Skeletal muscle tissue (tissue), 4 donors: ENCODE data around the gene LMF2. TPM values are rescaled to one million over a fixed set of nuclear protein-coding genes. Genes with fewer than 3 reads are reported as not detected.
A peak's percentile ranks its signal among the peaks of the same experiment; 100 is the strongest.

ENCODE experiments used
- H3K27ac ChIP-seq: one replicate; pipeline ENCODE4 v1.7.0; 2013; ENCODE audit warnings: mild to moderate bottlenecking, low read depth, low read length, inconsistent platforms
- H3K27me3 ChIP-seq, 3 donors: one replicate each; pipeline ENCODE4 v1.7.0; 2013; ENCODE audit warnings: low read length in 3 of 3; ENCODE audit not compliant: control insufficient read depth in 3 of 3, insufficient read depth in 3 of 3
- H3K36me3 ChIP-seq, 3 donors: one replicate each; pipeline ENCODE4 v1.7.0; 2013; ENCODE audit warnings: low read length in 3 of 3; ENCODE audit not compliant: control insufficient read depth in 3 of 3, insufficient read depth in 3 of 3
- H3K4me1 ChIP-seq, 3 donors: one replicate each; pipeline ENCODE4 v1.7.0; 2013; ENCODE audit warnings: low read length in 3 of 3, mild to moderate bottlenecking in 3 of 3; ENCODE audit not compliant: control insufficient read depth in 3 of 3, insufficient read depth in 3 of 3
- H3K4me3 ChIP-seq, 3 donors: one replicate each; pipeline ENCODE4 v1.7.0; 2013; ENCODE audit warnings: low read length in 3 of 3
- H3K9ac ChIP-seq, 3 donors: one replicate each; pipeline ENCODE4 v1.7.0; 2013; ENCODE audit warnings: low read length in 3 of 3, mild to moderate bottlenecking in 3 of 3, moderate library complexity in 2 of 3, low read depth in 1 of 3
- H3K9me3 ChIP-seq, 3 donors: one replicate each; pipeline ENCODE4 v1.7.0; 2013; ENCODE audit warnings: low read length in 3 of 3; ENCODE audit not compliant: control insufficient read depth in 3 of 3
- total RNA-seq: library from RNA; depleted of rRNA; stranded (reverse); fragments of >200 nt; gene quantifications from one replicate; pipeline ENCODE4 v1.2.3, GENCODE V29; 2014
- donor health status: Osteomylitis.

LMF2 gene
- total RNA-seq, 1 donor from 2014 or later, result 12.5 TPM

GRCh38 chr22:50529416-50529896 lies 22.0 kb upstream of the LMF2 start:
- peaks cover 30 to 60% (median 45%) of the 10 kb centered on the region in 3 donors for H3K27me3 ChIP-seq

GRCh38 chr22:50528682-50529415 lies 21.3 kb upstream of the LMF2 start:
- H3K9me3 ChIP-seq, result no peaks in the 10 kb centered on the region
- H3K27ac ChIP-seq, result peak overlapping the region; percentile 93
- peaks cover 30 to 57% (median 39%) of the 10 kb centered on the region in 3 donors for H3K27me3 ChIP-seq
- peak overlapping the region in 2 of 3 donors; percentile 73 to 74 for H3K9ac ChIP-seq
- peaks cover 2 to 6% (median 4%) of the 10 kb centered on the region in 3 donors for H3K36me3 ChIP-seq
- H3K4me1 ChIP-seq, result peaks cover 20 to 65% (median 48%) of the 10 kb centered on the region in 3 donors
- peak overlapping the region; percentile 15 to 75 (median 68) for H3K4me3 ChIP-seq

More at GRCh38 chr22:50529416-50529896, 22.0 kb upstream of the LMF2 start:
- peaks cover 15 to 59% (median 43%) of the 10 kb centered on the region in 3 donors for H3K4me1 ChIP-seq
- peak overlapping the region in 2 of 3 donors; percentile 73 to 74 for H3K9ac ChIP-seq
- no peaks in the 10 kb centered on the region for H3K9me3 ChIP-seq
- H3K27ac ChIP-seq, result peak overlapping the region; percentile 93
- H3K4me3 ChIP-seq, result peak overlapping the region; percentile 56 to 75 (median 68)
- peaks cover 0 to 1% (median 0%) of the 10 kb centered on the region in 3 donors for H3K36me3 ChIP-seq

GRCh38 chr22:50527921-50528681 lies 20.6 kb upstream of the LMF2 start:
- H3K4me1 ChIP-seq, result peaks cover 21 to 66% (median 48%) of the 10 kb centered on the region in 3 donors
- H3K27ac ChIP-seq, result peak overlapping the region; percentile 93
- H3K4me3 ChIP-seq, result no peak overlapping the region

GRCh38 chr22:50526834-50527801 lies 19.6 kb upstream of the LMF2 start:
- H3K4me1 ChIP-seq, result peaks cover 21 to 63% (median 43%) of the 10 kb centered on the region in 3 donors
- peak overlapping the region; percentile 57 to 88 (median 65) for H3K9ac ChIP-seq
- H3K36me3 ChIP-seq, result peaks cover 18 to 21% (median 20%) of the 10 kb centered on the region in 3 donors
- H3K9me3 ChIP-seq, result no peaks in the 10 kb centered on the region
- H3K4me3 ChIP-seq, result peak overlapping the region; percentile 48 to 84 (median 83)
- H3K27me3 ChIP-seq, result peaks cover 23 to 47% (median 28%) of the 10 kb centered on the region in 3 donors
- peak overlapping the region; percentile 79 for H3K27ac ChIP-seq

More at GRCh38 chr22:50527921-50528681, 20.6 kb upstream of the LMF2 start:
- no peaks in the 10 kb centered on the region for H3K9me3 ChIP-seq
- no peak overlapping the region for H3K9ac ChIP-seq
- peaks cover 30 to 52% (median 34%) of the 10 kb centered on the region in 3 donors for H3K27me3 ChIP-seq
- H3K36me3 ChIP-seq, result peaks cover 9 to 13% (median 12%) of the 10 kb centered on the region in 3 donors

- Histone ChIP-seq H3K9me3 (no peaks in the 10 kb centered on the region), H3K36me3 (peaks cover 24 to 28% (median 26%) of the 10 kb centered on the region in 3 donors), H3K27ac (peak overlapping the region; percentile 79), H3K4me1 (peaks cover 21 to 59% (median 41%) of the 10 kb centered on the region in 3 donors), H3K27me3 (peaks cover 17 to 40% (median 22%) of the 10 kb centered on the region in 3 donors), H3K9ac (peak overlapping the region; percentile 57 to 88 (median 65)), H3K4me3 (peak overlapping the region; percentile 48 to 84 (median 83))
Measured at GRCh38 chr22:50526108-50526833, 18.8 kb upstream of the LMF2 start.

GRCh38 chr22:50525858-50526107 lies 18.3 kb upstream of the LMF2 start:
- Histone ChIP-seq H3K27ac (peak overlapping the region; percentile 79), H3K9ac (peak overlapping the region; percentile 65 to 88 (median 79)), H3K9me3 (no peaks in the 10 kb centered on the region), H3K4me3 (peak overlapping the region; percentile 74 to 84 (median 83)), H3K36me3 (peaks cover 29 to 31% (median 30%) of the 10 kb centered on the region in 3 donors), H3K27me3 (peaks cover 13 to 35% (median 17%) of the 10 kb centered on the region in 3 donors), H3K4me1 (peaks cover 16 to 55% (median 38%) of the 10 kb centered on the region in 3 donors)

GRCh38 chr22:50525104-50525857 lies 17.8 kb upstream of the LMF2 start, which contains the start of gene SCO2:
Gene SCO2, minus strand, starts transcription at chr22:50525598. Its CDS starts 1,187 bp downstream, at chr22:50524411.
- H3K9ac ChIP-seq, result peak within 1 kb of the TSS; percentile 79 to 88 (median 85)
- H3K4me3 ChIP-seq, result peak within 1 kb of the TSS; percentile 74 to 84 (median 83)
- peaks cover 16 to 50% (median 36%) of the 10 kb centered on the region in 3 donors for H3K4me1 ChIP-seq

GRCh38 chr22:50524676-50525103 lies 17.2 kb upstream of the LMF2 start:
- Histone ChIP-seq H3K9me3 (no peaks in the 10 kb centered on the region), H3K4me3 (peak overlapping the region; percentile 74 to 84 (median 83)), H3K9ac (peak overlapping the region; percentile 79 to 88 (median 85)), H3K4me1 (peaks cover 16 to 48% (median 35%) of the 10 kb centered on the region in 3 donors), H3K27ac (peak overlapping the region; percentile 79), H3K36me3 (peaks cover 30 to 31% (median 30%) of the 10 kb centered on the region in 3 donors), H3K27me3 (peaks cover 7 to 25% (median 9%) of the 10 kb centered on the region in 3 donors)

More at GRCh38 chr22:50525104-50525857, 17.8 kb upstream of the LMF2 start, which contains the start of gene SCO2:
- Histone ChIP-seq H3K9me3 (no peaks in the 10 kb centered on the region), H3K27me3 (peaks cover 9 to 30% (median 13%) of the 10 kb centered on the region in 3 donors), H3K36me3 (peaks cover 30 to 31% (median 30%) of the 10 kb centered on the region in 3 donors), H3K27ac (peak within 1 kb of the TSS; percentile 79)
